ENCODE results near the gene VPS11. TPM values are rescaled to one million over a fixed set of nuclear protein-coding genes. Genes with fewer than 3 reads are reported as not detected.

VPS11 gene
- total RNA-seq, 1 donor = 29.4 TPM

DNA sequence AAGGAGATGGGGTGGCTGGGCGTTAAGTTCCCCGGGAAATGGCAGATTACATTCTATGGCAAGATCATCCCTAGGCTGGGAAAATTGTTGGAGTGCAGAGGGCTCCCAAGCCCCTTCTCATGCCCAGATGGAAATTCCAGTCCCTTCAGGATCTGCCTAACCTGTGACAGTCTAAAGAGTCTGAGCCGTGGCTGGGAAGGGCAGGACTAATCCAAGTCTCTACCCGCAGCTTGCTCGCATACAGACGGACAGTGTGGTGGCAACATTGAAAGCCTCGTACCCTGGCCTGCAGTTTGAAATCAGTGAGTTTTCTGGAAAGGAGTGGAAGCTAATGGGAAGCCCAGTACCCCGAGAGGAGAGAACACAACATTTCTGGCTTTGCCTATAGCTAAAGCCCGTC, 20.8 kb downstream of the VPS11 start:
- H3K4me3 ChIP-seq (ENCODE audit: low read depth, low read length) = no peak overlapping the region
- TF ChIP-seq, protein P1, sequence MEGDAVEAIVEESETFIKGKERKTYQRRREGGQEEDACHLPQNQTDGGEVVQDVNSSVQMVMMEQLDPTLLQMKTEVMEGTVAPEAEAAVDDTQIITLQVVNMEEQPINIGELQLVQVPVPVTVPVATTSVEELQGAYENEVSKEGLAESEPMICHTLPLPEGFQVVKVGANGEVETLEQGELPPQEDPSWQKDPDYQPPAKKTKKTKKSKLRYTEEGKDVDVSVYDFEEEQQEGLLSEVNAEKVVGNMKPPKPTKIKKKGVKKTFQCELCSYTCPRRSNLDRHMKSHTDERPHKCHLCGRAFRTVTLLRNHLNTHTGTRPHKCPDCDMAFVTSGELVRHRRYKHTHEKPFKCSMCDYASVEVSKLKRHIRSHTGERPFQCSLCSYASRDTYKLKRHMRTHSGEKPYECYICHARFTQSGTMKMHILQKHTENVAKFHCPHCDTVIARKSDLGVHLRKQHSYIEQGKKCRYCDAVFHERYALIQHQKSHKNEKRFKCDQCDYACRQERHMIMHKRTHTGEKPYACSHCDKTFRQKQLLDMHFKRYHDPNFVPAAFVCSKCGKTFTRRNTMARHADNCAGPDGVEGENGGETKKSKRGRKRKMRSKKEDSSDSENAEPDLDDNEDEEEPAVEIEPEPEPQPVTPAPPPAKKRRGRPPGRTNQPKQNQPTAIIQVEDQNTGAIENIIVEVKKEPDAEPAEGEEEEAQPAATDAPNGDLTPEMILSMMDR (IDR thresholded peaks at IDR 0.05; ENCODE audit: insufficient read depth, low read length) = no peak
- DNase-seq (ENCODE audit: low read depth) = no peak

DNA sequence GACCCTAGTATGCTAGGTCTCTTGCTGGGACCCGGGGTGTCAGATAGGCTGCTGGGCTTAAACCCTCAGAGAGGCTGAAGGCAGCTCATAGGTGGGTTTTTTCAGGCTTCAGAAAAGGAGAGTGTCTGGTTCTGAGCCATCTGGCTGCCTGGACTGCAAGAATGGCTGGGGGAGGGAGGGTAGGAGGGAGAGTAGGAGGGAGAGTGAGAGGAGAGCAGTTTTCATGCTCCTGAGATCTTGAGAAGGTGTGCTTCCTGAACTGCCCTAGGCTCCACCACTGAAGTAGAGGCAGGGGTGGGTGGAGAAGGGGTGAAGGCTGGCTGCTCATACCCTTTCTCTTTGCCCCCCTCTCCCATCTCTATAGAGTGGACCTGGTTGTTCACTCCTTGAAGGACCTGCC, 21.7 kb downstream of the VPS11 start:
- no peak overlapping the region for H3K4me3 ChIP-seq (ENCODE audit: low read depth, low read length)
- TF ChIP-seq, protein P1 (IDR thresholded peaks at IDR 0.05; ENCODE audit: insufficient read depth, low read length) = no peak
- no peak for DNase-seq (ENCODE audit: low read depth)

GRCh38 chr11:119091178-119091577, 23.6 kb downstream of the VPS11 start:
- TF ChIP-seq, protein P1 (IDR thresholded peaks at IDR 0.05; ENCODE audit: insufficient read depth, low read length) = no peak
- no peak overlapping the region for H3K4me3 ChIP-seq (ENCODE audit: low read depth, low read length)
- peak; percentile 32 for DNase-seq (ENCODE audit: low read depth)

GRCh38 chr11:119091966-119092879, 24.6 kb downstream of the VPS11 start:
- peak overlapping the region; percentile 75 for H3K4me3 ChIP-seq (ENCODE audit: low read depth, low read length)
- DNase-seq (ENCODE audit: low read depth) = no peak
- TF ChIP-seq, protein P1 (IDR thresholded peaks at IDR 0.05; ENCODE audit: insufficient read depth, low read length) = no peak

- TF ChIP-seq, protein P1 (IDR thresholded peaks at IDR 0.05; ENCODE audit: insufficient read depth, low read length) = no peak
- DNase-seq (ENCODE audit: low read depth) = peak; percentile 41
- H3K4me3 ChIP-seq (ENCODE audit: low read depth, low read length) = peak overlapping the region; percentile 75
Observed at GRCh38 chr11:119092880-119093842, 25.5 kb downstream of the VPS11 start.

- TF ChIP-seq, protein P1 (IDR thresholded peaks at IDR 0.05; ENCODE audit: insufficient read depth, low read length) = no peak
- DNase-seq (ENCODE audit: low read depth) = peak; percentile 38
- peak overlapping the region; percentile 75 for H3K4me3 ChIP-seq (ENCODE audit: low read depth, low read length)
Observed at GRCh38 chr11:119093942-119094815, 26.6 kb downstream of the VPS11 start.
